ENCODE measurements around the gene B4GALT2. TPM values are rescaled to one million over a fixed set of nuclear protein-coding genes. Genes with fewer than 3 reads are reported as not detected.

B4GALT2 gene
- total RNA-seq, 8 experiments from 2014 or later = 36.6 to 83.3 (median 54.3) TPM

GRCh38 chr1:44021581-44022321, 42.7 kb downstream of the B4GALT2 start:
- H3K27ac ChIP-seq = no peak overlapping the region
- ATAC-seq (replicated peaks in 6 of 8) = no peak
- H3K4me1 ChIP-seq (replicated peaks in 1 of 2) = peaks cover 8 to 9% of the 10 kb centered on the region in 2 donors
- 60 to 100% (median 89%) methylated on average over 1 to 8 of the region's 10 CpGs; no CpG with 5 or more reads in 4 of the 10 experiments for WGBS, 10 experiments
- in situ Hi-C loops (cut with MboI; ENCODE audit: low pct_unique_long_range_greater_than_20kb in 2 of 9, low sequenced_read_pairs in 9 of 9, unreplicated experiment in 9 of 9) = loop anchor here in 3 of 9 experiments (25.0 kb wide), 1 partner anchor 641 kb away; the partner anchor contains the start of genes ARMH1 (in 3 of the 3) and TMEM53 (in 3 of the 3)
- no peak overlapping the region for H3K4me3 ChIP-seq

DNA sequence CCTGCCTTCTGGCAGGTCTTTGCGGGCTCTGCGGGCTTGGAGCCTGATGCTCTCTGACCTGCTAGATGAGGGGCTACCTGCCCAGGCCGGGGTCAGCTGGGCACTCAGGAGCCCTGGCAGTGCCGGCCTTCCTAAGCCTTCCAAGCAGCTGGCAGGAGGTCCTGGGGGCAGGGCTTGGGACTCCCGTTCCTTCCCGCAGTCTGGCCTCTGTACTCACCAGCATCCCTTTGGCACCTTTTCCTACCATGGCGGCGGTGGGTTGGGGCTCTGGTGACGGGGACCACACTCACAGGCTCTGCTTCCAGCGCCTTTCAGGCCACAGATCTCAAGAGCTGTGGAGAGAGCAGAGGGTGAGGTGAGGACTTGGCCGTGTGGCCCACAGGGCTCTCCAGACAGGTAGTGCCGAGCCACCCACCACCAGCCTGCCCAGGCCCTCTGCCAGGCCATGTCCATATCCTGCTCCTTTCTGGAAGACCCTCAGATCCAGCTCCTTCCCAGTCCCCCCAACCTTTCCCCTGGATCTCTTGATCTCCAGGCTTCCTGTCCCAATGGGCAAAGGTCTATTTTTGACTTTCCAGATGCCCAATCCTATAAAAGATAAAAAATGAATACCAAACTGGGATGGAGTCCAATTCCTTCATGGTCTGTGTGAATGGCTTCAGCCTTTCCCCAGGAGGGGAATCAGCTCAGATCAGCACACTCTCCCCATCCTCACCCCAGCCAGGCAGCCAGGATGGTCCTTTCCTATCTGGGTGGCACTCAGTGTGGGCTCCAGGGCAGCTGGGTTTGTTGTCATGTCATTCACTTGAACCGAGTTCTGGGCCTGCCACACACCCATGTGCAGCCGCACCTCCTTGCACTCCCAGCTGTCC, 45.3 kb downstream of the B4GALT2 start:
- H3K4me3 ChIP-seq = no peak overlapping the region
- H3K4me1 ChIP-seq (replicated peaks in 1 of 2) = peaks cover 5 to 6% of the 10 kb centered on the region in 2 donors
- ATAC-seq (replicated peaks in 6 of 8) = no peak
- H3K27ac ChIP-seq = no peak overlapping the region
- in situ Hi-C loops (cut with MboI; ENCODE audit: low pct_unique_long_range_greater_than_20kb in 2 of 9, low sequenced_read_pairs in 9 of 9, unreplicated experiment in 9 of 9) = loop anchor here in 3 of 9 experiments (25.0 kb wide), 1 partner anchor 638 kb away; the partner anchor contains the start of genes ARMH1 (in 3 of the 3) and TMEM53 (in 3 of the 3)
- WGBS, 10 experiments = 77 to 93% (median 87%) methylated on average over 3 to 9 of the region's 14 CpGs; no CpG with 5 or more reads in 4 of the 10 experiments

GRCh38 chr1:44024903-44025525, 46.0 kb downstream of the B4GALT2 start:
- in situ Hi-C loops (cut with MboI; ENCODE audit: low pct_unique_long_range_greater_than_20kb in 2 of 9, low sequenced_read_pairs in 9 of 9, unreplicated experiment in 9 of 9) = loop anchor here in 5 of 9 experiments (25.0 kb wide), 2 partner anchors 263 to 637 kb away; partner anchors contain the start of genes ARMH1 (in 3 of the 5) and TMEM53 (in 3 of the 5)
- 80 to 95% (median 90%) methylated on average over 1 to 12 of the region's 13 CpGs; no CpG with 5 or more reads in 1 of the 10 experiments for WGBS, 10 experiments
- no peak overlapping the region for H3K4me3 ChIP-seq
- ATAC-seq (replicated peaks in 6 of 8) = no peak
- peaks cover 6 to 9% of the 10 kb centered on the region in 2 donors for H3K4me1 ChIP-seq (replicated peaks in 1 of 2)
- no peak overlapping the region for H3K27ac ChIP-seq

GRCh38 chr1:44025816-44026215, 46.8 kb downstream of the B4GALT2 start:
- no peak for ATAC-seq (replicated peaks in 6 of 8)
- Histone ChIP-seq H3K4me3 (no peak overlapping the region), H3K4me1 (replicated peaks in 1 of 2) (peaks cover 6 to 9% of the 10 kb centered on the region in 2 donors), H3K27ac (no peak overlapping the region)
- 81 to 100% (median 96%) methylated on average over 2 to 3 of the region's 3 CpGs; no CpG with 5 or more reads in 5 of the 10 experiments for WGBS, 10 experiments
- in situ Hi-C loops (cut with MboI; ENCODE audit: low pct_unique_long_range_greater_than_20kb in 2 of 9, low sequenced_read_pairs in 9 of 9, unreplicated experiment in 9 of 9) = loop anchor here in 3 of 9 experiments (25.0 kb wide), 1 partner anchor 264 kb away; no protein-coding TSS in a partner anchor

DNA sequence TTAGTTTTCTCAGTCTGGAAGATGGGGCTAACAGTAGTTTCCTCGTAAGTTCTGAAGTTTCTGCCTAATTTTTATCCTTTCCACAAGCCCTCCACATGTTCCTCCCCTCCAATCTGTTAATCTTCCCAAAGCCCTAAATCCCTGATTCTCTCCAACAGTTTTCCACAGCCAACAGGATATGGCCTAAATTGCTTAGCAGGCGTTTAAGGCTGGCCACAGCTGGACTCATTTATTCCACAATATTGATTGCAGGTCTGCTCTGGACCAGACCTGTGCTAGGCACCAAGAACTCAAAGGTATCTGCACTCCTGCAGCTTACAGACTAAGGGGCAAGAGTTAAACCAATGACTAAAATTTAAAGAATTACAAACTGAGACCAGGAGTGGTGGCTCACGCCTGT, 48.3 kb downstream of the B4GALT2 start:
- Histone ChIP-seq H3K27ac (no peak overlapping the region), H3K4me1 (replicated peaks in 1 of 2) (peaks cover 14 to 19% of the 10 kb centered on the region in 2 donors), H3K4me3 (no peak overlapping the region)
- in situ Hi-C loops (cut with MboI; ENCODE audit: low pct_unique_long_range_greater_than_20kb in 2 of 9, low sequenced_read_pairs in 9 of 9, unreplicated experiment in 9 of 9) = loop anchor here in 3 of 9 experiments (25.0 kb wide), 1 partner anchor 265 kb away; no protein-coding TSS in a partner anchor
- 89 to 100% (median 94%) methylated on average over 1 to 3 of the region's 3 CpGs; no CpG with 5 or more reads in 2 of the 10 experiments for WGBS, 10 experiments
- no peak for ATAC-seq (replicated peaks in 6 of 8)

GRCh38 chr1:44029260-44029910, 50.4 kb downstream of the B4GALT2 start:
- peak; percentile 3 to 49 (median 37) for ATAC-seq (replicated peaks in 6 of 8)
- in situ Hi-C loops (cut with MboI; ENCODE audit: low pct_unique_long_range_greater_than_20kb in 2 of 9, low sequenced_read_pairs in 9 of 9, unreplicated experiment in 9 of 9) = loop anchor here in 3 of 9 experiments (25.0 kb wide), 1 partner anchor 267 kb away; no protein-coding TSS in a partner anchor
- WGBS, 10 experiments = 0 to 53% (median 36%) methylated on average over 1 to 16 of the region's 17 CpGs; no CpG with 5 or more reads in 1 of the 10 experiments
- Histone ChIP-seq H3K4me1 (replicated peaks in 1 of 2) (peaks cover 15 to 19% of the 10 kb centered on the region in 2 donors), H3K27ac (peak overlapping the region; percentile 88 to 90), H3K4me3 (peak overlapping the region; percentile 61 to 83 (median 77))

DNA sequence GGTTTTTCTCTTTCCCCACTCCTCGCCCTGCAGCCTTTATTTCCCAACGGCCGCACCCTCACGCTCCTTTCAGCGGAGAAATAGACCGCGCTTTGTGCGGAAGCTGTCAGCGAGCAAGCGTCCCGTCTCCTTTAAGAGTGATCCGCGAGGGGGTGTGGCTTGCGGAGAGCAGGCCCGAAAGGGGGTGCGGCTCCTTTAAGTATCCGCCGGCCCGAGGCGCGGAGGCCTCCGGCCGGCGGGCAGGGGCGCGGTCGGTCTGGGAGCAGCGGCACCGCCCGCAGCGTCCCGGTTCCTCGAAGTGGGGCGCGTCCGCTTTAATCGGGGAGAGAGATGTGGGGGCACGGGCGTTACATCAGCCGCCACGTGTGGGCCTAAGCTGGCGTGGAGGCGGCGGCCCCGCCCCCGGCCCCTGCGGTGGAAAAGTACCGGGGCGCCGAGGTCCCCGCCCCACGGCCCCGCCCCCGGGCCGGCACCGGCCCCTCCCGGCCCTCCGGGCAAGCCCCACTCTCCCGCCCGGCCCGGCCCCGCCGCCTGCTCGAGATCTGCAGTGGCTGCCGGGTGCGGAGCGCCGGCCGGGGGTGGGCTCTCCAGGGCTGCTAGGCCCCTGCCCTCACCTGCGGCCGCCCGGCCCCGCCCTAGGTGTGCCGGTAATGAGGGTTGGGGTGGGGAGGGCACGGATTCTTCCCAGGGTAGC, 51.0 kb downstream of the B4GALT2 start:
- Histone ChIP-seq H3K4me1 (replicated peaks in 1 of 2) (peaks cover 15 to 19% of the 10 kb centered on the region in 2 donors), H3K27ac (peak overlapping the region; percentile 88 to 90), H3K4me3 (peak overlapping the region; percentile 61 to 83 (median 77))
- in situ Hi-C loops (cut with MboI; ENCODE audit: low pct_unique_long_range_greater_than_20kb in 2 of 9, low sequenced_read_pairs in 9 of 9, unreplicated experiment in 9 of 9) = loop anchor here in 3 of 9 experiments (25.0 kb wide), 1 partner anchor 268 kb away; no protein-coding TSS in a partner anchor
- WGBS, 10 experiments = 0 to 1% (median 0%) methylated on average over 2 to 30 of the region's 75 CpGs; no CpG with 5 or more reads in 6 of the 10 experiments
- ATAC-seq (replicated peaks in 6 of 8) = peak; percentile 75 to 82 (median 76)

DNA sequence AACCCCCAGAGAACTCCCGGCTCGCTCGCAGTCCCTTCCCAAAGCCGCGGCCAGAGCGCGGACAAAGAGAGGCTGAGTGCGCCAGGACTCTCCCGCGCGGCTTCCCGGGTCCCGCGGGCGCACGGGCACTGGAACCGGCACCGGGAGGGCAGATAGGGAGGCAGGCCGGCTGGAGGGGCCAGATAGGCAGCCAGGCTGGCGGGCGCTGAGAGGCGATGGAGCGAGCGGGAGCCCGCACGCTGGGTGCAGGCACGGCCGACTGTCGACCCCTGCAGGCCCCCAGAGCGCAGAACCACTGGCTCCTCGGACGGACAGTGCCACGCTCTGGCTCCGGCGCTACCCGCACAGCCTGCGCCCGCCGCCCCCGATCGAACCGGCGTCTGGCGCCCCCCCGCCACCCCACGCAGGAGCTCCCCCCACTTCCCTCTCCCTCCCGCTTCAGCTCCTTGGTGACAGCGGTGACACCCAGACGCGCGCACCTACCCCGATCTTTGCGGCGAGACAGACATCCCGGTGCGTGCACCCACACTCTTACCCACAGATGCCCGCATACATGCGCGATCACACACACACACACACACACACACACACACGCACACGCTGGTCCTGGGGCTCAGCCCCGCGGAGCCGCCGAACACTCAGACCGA, 51.7 kb downstream of the B4GALT2 start:
- Histone ChIP-seq H3K27ac (peak overlapping the region; percentile 88 to 90), H3K4me1 (replicated peaks in 1 of 2) (peaks cover 16 to 21% of the 10 kb centered on the region in 2 donors), H3K4me3 (peak overlapping the region; percentile 61 to 83 (median 77))
- WGBS, 10 experiments = 2% methylated on average over 13 of the region's 66 CpGs; no CpG with 5 or more reads in 9 of the 10 experiments
- ATAC-seq (replicated peaks in 6 of 8) = peak; percentile 10 to 71 (median 67)
- in situ Hi-C loops (cut with MboI; ENCODE audit: low pct_unique_long_range_greater_than_20kb in 2 of 9, low sequenced_read_pairs in 9 of 9, unreplicated experiment in 9 of 9) = loop anchor here in 3 of 9 experiments (25.0 kb wide), 1 partner anchor 268 kb away; no protein-coding TSS in a partner anchor

GRCh38 chr1:44031252-44032169, 52.5 kb downstream of the B4GALT2 start, which contains the start of gene SLC6A9:
TSS of gene SLC6A9 (minus strand) at chr1:44031462. CDS start at chr1:44024277, 7,185 bp downstream.
- H3K27ac ChIP-seq = peak within 1 kb of the TSS; percentile 88 to 90
- H3K4me3 ChIP-seq = peak within 1 kb of the TSS; percentile 61 to 83 (median 77)
- H3K4me1 ChIP-seq (replicated peaks in 1 of 2) = peaks cover 24 to 28% of the 10 kb centered on the region in 2 donors
- in situ Hi-C loops (cut with MboI; ENCODE audit: low pct_unique_long_range_greater_than_20kb in 2 of 9, low sequenced_read_pairs in 9 of 9, unreplicated experiment in 9 of 9) = loop anchor here in 3 of 9 experiments (25.0 kb wide), 1 partner anchor 269 kb away; no protein-coding TSS in a partner anchor
- 6 to 100% (median 11%) methylated on average over 1 to 13 of the region's 40 CpGs; no CpG with 5 or more reads in 5 of the 10 experiments for WGBS, 10 experiments
- ATAC-seq (replicated peaks in 6 of 8) = peak; percentile 1 to 42 (median 22)
